ENCODE results near the gene LRRC55.

LRRC55 gene, protein sequence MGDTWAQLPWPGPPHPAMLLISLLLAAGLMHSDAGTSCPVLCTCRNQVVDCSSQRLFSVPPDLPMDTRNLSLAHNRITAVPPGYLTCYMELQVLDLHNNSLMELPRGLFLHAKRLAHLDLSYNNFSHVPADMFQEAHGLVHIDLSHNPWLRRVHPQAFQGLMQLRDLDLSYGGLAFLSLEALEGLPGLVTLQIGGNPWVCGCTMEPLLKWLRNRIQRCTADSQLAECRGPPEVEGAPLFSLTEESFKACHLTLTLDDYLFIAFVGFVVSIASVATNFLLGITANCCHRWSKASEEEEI

DNA sequence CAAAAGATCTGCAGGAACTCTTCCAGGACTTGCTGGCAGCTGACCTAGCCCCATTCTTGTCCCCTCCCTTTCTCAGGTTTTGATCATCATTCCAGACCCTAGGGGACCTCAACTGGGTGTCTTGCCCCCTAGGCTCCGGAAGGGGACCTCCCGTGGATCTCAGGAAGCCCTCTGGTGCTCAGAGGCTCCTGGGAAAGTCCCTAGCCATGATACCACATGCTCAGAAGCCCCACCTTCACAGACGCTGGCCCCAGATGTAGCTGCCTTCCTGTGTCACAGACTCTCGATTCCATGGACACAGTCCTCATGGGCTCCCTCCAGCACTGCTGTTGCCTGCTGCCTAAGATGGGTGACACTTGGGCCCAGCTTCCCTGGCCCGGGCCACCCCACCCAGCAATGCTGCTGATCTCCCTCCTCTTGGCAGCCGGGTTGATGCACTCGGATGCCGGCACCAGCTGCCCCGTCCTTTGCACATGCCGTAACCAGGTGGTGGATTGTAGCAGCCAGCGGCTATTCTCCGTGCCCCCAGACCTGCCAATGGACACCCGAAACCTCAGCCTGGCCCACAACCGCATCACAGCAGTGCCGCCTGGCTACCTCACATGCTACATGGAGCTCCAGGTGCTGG, at the start of gene LRRC55:
Gene LRRC55 (plus strand): TSS at position 276 of the 628 bp plus-strand sequence. CDS start 70 bp downstream, at position 346.
- DNase-seq (ENCODE audit: low spot score) = no peak

DNA sequence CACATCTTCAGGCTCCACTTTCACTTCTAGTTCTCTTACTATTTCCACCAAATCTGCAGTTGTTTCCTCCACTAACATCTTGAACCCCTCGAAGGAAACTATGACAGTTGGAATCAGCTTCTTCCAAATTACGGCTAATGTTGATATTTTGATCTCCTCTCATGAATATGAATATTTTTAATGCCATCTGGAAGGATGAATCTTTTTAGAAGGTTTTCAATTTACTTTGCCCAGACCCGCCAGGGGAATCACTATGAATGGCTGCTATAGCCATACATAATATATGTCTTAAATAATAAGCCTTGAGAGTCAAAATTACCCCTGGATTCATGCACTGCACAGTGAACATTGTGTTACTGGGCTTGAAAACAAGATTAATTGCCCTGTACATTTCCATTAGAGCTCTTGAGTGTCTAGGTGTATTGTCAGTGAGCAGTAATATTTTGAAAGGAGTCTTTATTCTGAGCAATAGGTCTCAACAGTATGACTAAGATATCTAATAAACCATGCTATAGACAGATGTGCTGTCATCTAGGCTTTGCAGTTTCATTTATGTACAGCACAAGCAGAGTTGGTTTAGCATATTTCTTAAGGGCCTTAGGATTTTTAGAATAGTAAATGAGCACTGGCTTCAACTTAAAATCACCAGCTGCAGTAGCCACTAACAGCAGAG, 48.3 kb upstream of the LRRC55 start:
- DNase-seq (ENCODE audit: low spot score) = no peak

DNA sequence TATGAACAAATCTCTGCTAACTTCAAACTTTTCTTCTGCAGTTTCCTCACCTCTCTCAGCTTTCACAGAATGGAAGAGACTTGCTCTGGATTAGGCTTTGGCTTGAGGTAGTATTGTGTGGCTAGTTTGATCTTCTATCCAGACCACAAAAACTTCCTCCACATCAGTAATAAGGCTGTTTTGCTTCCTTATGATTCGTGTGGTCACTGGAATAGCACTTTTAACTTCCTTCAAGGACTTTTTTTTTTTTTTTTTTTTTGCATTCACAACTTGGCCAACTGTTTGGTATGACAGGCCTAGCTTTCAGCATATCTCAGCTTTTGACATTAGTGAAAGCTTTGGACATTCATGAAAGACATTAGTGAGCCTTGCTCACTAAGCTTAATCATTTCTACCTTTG, 47.5 kb upstream of the LRRC55 start:
- no peak for DNase-seq (ENCODE audit: low spot score)

DNA sequence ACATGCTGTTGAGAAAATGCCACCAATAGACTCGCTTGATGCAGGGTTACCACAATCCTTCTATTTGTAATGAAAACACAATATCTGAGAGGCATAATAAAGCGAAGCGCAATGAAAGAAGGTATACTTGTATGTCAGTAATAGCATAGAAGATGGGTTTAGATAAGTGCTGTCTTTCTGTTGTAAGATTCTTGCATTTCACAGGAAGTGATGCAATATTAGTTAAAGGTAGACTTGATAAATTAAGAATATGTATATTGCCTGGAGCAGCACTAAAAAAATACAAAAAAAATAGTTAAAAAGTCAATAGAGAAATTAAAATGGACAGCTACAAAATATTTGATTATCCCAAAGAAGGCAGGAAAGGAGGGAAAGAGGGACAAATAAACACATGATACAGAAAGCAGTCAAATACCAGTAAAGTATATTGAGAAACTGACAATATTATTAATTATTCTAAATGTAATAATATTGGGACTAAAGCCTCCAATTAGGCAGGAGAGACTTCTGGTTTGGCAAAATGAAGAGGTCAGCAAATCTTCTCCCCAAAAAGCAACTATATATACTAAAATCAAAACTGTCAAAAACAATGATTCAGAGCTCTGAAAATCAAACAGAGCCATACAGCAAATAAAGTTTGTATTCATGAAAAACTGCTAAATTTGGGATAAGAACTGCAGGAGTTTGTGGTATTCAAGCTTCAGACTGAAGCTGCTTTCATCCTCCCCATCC, 46.6 kb upstream of the LRRC55 start:
- DNase-seq (ENCODE audit: low spot score) = no peak

DNA sequence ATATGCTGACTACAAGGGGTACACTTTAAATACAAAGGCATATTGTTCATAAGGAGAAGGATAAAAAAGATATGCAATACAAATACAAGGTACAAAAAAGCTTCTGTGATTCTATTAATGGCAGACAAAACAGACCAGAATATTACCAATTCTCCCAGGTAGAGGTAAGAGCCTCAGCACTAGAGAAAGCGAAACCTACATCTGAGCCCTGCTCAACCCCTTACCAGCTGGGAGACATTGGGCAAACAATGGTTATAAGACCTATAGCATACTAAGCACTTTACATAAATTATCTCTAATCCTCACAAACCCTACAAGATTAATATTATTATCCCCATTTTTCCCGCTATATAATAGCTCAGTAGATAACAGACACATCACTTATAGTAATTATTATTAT, 41.2 kb upstream of the LRRC55 start:
- no peak for DNase-seq (ENCODE audit: low spot score)

DNA sequence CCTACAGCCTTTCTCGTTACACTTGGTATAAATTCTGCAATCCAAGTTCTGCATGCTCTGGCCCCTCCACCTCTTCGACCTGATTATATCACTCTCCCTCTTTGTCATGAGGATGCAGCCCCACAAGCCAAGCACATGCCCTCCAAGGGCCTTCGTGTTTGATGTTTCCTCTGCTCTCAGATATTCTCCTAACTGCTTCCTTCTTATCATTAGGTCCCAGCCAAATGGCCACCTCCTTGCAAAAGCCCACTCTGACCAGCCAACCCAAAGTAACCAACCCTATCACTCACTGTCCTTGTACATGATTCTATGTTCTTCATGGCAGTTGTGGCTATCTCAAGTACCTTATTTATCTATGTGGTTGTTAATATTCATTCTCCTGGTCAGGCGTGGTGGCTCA, 38.3 kb upstream of the LRRC55 start:
- DNase-seq (ENCODE audit: low spot score) = no peak

GRCh38 chr11:57144075-57144474, 37.7 kb upstream of the LRRC55 start:
- no peak for DNase-seq (ENCODE audit: low spot score)

DNA sequence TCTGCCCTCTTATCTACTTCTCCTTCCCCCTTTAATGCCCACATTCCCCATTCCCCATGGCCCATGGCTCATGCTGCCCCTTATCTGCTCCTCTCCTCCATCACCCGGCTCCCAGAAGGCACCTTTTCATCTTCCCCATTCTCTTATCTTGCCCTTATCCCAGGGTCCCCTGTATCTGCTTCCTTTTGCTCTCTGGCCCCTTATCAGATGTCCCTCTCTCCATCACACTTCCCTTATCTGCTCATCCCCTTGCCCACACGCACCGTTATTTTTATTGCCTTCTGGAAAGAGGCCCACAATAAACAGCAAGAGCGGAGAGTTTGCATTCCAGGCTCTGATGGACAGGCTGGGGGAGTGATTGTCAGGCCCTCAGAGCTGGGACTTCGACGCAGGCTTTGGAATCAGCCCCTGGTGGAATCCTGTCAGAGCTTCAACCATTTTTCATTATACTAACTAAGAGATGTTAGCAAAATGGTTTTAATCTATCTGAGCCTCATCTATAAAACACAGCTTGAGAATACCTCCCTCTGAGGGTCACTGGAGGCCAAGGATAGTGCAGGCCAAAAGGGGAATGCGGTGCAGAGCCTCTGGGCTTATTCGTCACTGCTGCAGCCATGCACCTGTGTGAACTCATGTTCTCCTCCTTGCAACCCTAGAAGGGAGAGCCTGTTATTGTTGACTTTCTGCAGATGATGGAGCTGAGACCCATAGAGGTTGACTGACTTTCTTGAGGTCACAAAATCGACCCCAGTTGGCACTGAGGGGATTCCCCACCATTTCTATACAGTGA, 37.0 kb upstream of the LRRC55 start:
- DNase-seq (ENCODE audit: low spot score) = no peak

DNA sequence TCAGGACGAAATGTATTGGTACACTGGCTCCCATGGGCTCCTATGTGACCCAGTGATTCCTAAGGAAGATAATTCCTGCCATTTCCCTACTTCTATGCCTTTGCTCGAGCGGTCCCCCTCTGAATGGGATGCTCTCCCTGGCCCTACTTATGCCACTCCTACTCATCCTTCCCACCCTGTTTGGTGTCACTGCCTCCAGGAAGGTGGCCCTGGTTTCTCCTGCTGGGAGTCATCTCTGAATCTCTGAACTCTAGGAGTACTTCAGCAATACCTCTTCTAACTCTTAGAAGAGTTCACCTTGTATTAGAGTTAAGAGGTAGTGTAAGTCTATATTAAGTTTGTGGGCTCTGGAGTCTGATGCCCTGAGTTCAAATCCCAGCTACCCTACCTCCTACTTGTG, 35.5 kb upstream of the LRRC55 start:
- DNase-seq (ENCODE audit: low spot score) = no peak

DNA sequence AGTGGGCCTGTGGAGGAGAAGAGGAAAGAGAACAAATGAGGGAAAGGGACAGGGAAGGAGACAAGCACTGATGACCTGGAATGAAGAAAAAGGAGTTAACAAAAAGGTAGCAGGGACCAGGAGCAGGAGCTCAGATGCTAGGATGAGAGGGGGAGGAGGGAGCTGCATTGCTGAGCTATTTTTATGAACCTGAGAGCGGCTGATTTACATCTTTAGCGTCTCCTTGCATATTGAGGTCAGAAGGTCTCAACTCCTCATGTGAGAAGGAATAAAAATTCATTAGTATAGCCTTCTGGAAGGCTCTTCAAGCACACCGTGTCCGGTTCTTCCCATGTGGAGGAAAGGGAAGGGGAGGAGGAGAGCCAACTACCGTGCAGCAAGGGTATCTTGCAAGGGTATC, 33.1 kb upstream of the LRRC55 start:
- DNase-seq (ENCODE audit: low spot score) = no peak

- DNase-seq (ENCODE audit: low spot score) = no peak
Measured at GRCh38 chr11:57150454-57150917, 31.3 kb upstream of the LRRC55 start.

DNA sequence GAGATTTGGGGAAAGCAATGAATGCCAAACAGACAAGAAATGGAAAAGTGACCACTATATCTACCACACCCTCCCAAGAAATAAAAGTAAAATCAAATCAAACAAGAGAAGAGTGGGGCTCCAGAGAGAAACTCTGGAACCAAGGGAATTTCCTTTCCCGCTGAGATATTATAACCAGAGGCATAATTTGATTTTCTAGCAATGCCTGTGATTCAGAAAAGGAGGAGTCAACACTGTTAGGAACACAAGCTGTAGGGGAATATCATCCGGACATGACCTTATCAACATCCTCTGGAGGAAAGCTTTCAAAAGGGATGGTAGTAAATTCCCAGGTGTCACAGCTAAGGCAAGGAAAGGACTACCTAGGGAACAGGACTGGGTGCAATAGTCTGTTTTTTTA, 29.6 kb upstream of the LRRC55 start:
- DNase-seq (ENCODE audit: low spot score) = no peak

GRCh38 chr11:57153448-57153847, 28.3 kb upstream of the LRRC55 start:
- no peak for DNase-seq (ENCODE audit: low spot score)

GRCh38 chr11:57154739-57155138, 27.0 kb upstream of the LRRC55 start:
- no peak for DNase-seq (ENCODE audit: low spot score)

GRCh38 chr11:57155400-57155799, 26.4 kb upstream of the LRRC55 start:
- DNase-seq (ENCODE audit: low spot score) = no peak

DNA sequence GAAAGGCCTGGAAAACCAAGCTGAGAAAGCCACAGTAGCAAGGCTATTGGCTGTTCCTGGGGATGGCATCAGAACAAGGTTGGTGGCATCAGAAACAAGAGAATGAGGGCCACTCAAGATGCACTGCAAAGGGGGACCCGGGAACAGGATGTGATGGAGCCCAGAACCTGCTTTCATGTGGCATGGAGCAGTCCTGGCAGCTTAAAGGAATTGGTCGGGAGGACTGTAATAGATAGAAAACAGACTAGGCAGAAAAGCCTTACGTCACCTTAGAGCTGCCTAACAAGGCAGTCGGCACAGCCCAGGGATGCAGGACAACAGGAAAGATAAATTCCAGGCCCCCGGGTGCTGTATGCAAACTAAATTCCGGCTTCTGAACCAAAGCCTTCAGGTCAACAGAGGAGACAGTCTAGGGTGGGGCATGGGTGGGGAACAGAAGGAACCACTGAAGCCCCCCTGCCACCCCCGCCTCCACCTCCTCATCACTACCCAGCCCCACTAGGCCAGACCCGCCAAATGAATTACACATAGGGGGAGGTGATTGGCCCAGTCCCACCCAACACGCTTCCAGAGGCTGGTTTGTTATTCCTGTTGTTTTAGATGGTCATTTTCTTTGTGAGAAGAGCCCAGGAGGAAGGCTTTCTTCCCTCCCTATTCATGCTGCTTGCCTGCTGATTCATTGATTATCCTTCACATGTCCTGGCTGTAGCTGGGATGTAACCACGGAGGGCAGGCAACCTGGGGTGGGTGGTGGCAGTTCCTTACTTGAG, 25.7 kb upstream of the LRRC55 start:
- no peak for DNase-seq (ENCODE audit: low spot score)

DNA sequence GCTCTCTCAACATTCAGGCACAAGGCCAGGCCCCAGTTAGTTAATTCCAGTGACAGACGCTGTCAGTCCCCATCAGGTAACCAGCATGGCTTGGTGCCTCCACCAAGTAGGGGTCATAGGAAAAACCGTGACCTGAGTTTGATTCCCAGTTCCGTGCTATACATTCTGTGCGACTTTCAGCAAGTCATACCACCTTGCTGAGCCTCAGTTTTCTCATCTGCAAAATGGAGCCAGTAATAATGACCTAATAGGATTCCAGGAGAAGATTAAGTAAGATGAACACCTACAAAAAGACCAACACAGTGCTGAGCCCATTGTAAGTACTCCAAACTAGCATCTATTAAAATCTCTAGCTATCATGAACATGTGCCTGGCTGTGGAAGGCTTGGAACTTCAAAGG, 24.8 kb upstream of the LRRC55 start:
- DNase-seq (ENCODE audit: low spot score) = no peak

GRCh38 chr11:57157624-57158023, 24.1 kb upstream of the LRRC55 start:
- DNase-seq (ENCODE audit: low spot score) = no peak

GRCh38 chr11:57158180-57158579, 23.6 kb upstream of the LRRC55 start:
- DNase-seq (ENCODE audit: low spot score) = no peak

- no peak for DNase-seq (ENCODE audit: low spot score)
Measured at GRCh38 chr11:57158599-57158998, 23.2 kb upstream of the LRRC55 start.

GRCh38 chr11:57160665-57161064, 21.1 kb upstream of the LRRC55 start:
- DNase-seq (ENCODE audit: low spot score) = no peak

Measured in pons (tissue), 1 donor.